Natural killer cell (primary cell): Measurements from ENCODE around the gene GAGE12G. TPM values are rescaled to one million over a fixed set of nuclear protein-coding genes. Genes with fewer than 3 reads are reported as not detected.

Source experiments
- ATAC-seq, 3 donors: fragments of 150-1000 bp in 2 of 3; fragments of 200-7000 bp in 1 of 3; cut with Tn5 transposase; 1 replicate in 1 of 3; 2 replicates in 2 of 3; pipeline ENCODE4 v1.10.0; 2021; ENCODE audit warnings: mild to moderate bottlenecking in 2 of 3, moderate library complexity in 2 of 3
- DNase-seq, 2 donors: peaks; one replicate each; pipeline versions ENCODE4 v3.0.0 to v3.0.0-alpha.2; 2013 to 2021; ENCODE audit warnings: mixed read lengths in 1 of 2
- H3K27ac ChIP-seq: one replicate; pipeline ENCODE4 v1.5.1; 2013; ENCODE audit warnings: mild to moderate bottlenecking, low read length
- H3K27me3 ChIP-seq: one replicate; pipeline ENCODE4 v1.6.1; 2013; ENCODE audit warnings: low read length; ENCODE audit not compliant: control insufficient read depth, insufficient read depth
- H3K36me3 ChIP-seq: one replicate; pipeline ENCODE4 v1.6.1; 2013; ENCODE audit warnings: low read length; ENCODE audit not compliant: control insufficient read depth, insufficient read depth
- H3K4me1 ChIP-seq: one replicate; pipeline ENCODE4 v1.6.1; 2013; ENCODE audit warnings: low read length; ENCODE audit not compliant: control insufficient read depth, insufficient read depth
- H3K4me3 ChIP-seq: one replicate; pipeline ENCODE4 v1.5.1; 2013; ENCODE audit warnings: low read length
- H3K9me3 ChIP-seq: one replicate; pipeline ENCODE4 v1.6.1; 2013; ENCODE audit warnings: low read length; ENCODE audit not compliant: control insufficient read depth, insufficient read depth
- H3K27ac Mint-ChIP-seq, 2 donors: one replicate each; pipeline ENCODE4 v1.8.0; 2022; ENCODE audit warnings: mild to moderate bottlenecking in 2 of 2, mixed read lengths in 2 of 2, moderate library complexity in 1 of 2
- H3K27me3 Mint-ChIP-seq, 2 donors: one replicate each; pipeline ENCODE4 v1.8.0; 2022; ENCODE audit warnings: low read depth in 2 of 2, mixed read lengths in 2 of 2
- H3K36me3 Mint-ChIP-seq: one replicate; pipeline ENCODE4 v1.8.0; 2022; ENCODE audit warnings: mixed read lengths
- H3K4me1 Mint-ChIP-seq, 2 donors: one replicate each; pipeline ENCODE4 v1.8.0; 2022; ENCODE audit warnings: mixed read lengths in 2 of 2
- H3K4me3 Mint-ChIP-seq: one replicate; pipeline ENCODE4 v1.8.0; 2022; ENCODE audit warnings: mild to moderate bottlenecking, moderate library complexity, mixed read lengths
- H3K9me3 Mint-ChIP-seq, 2 donors: one replicate each; pipeline ENCODE4 v1.8.0; 2022; ENCODE audit warnings: mixed read lengths in 2 of 2
- WGBS: methylation state at CpG from one replicate; pipeline ENCODE4 v1.1.7; 2013; ENCODE audit warnings: missing lambda C conversion rate; ENCODE audit not compliant: insufficient coverage; 5-methylcytosine and 5-hydroxymethylcytosine counted together
- intact Hi-C: fragments of 100-400 bp; cut with micrococcal nuclease; formaldehyde crosslinking; loops from one replicate; pipeline ENCODE4 v1.14.2; 2022
- total RNA-seq, 4 donors: library from RNA; stranded (reverse); fragments of 120-200 nt in 1 of 4; gene quantifications; one replicate each; pipeline versions ENCODE4 v1.2.3 to v1.2.4, GENCODE V29; 2013 to 2022
- TF ChIP-seq, protein P1 (sequence below): fragments of 200-600 bp; IDR thresholded peaks from one replicate; pipeline ENCODE4 v1.8.0; 2022; ENCODE audit warnings: antibody characterized with exemption

The GAGE12G gene
- total RNA-seq, 3 donors from 2014 or later (not counting 1 experiment from before 2014, with no cell fraction given): not detected

DNA sequence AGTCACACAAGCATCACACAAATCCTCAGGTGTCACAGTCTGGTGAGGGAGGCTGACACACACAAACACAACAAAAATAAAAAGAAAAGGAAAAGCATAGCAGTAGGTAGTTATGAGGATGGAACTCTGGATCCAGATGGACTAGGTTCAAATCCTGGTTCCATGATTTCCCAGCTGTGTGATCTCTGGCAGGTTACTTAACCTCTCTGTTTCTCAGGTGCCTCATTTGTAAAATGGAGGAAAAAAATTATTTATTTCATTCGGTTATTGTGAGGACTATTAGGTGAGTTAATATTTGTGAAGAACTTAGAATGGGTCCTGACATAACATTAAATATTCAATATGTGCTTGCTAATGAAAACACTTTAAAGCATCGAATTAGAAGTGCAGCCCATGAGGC, 48.4 kb downstream of the GAGE12G start:
- 100% methylated on average over 1 of the region's 2 CpGs for WGBS
- H3K36me3 Mint-ChIP-seq: no peaks in the 10 kb centered on the region
- no peak overlapping the region for H3K4me3 ChIP-seq
- H3K4me1 Mint-ChIP-seq: no peaks in the 10 kb centered on the region
- H3K9me3 ChIP-seq: no peaks in the 10 kb centered on the region
- no peak for DNase-seq
- ATAC-seq: no peak
- H3K27me3 ChIP-seq: no peaks in the 10 kb centered on the region
- H3K27ac ChIP-seq: no peak overlapping the region
- no peaks in the 10 kb centered on the region for H3K36me3 ChIP-seq
- H3K27me3 Mint-ChIP-seq: peaks cover 4% of the 10 kb centered on the region in 2 donors
- H3K4me3 Mint-ChIP-seq: no peak overlapping the region
- H3K27ac Mint-ChIP-seq: no peak overlapping the region
- intact Hi-C loops: no loop called here
- H3K4me1 ChIP-seq: no peaks in the 10 kb centered on the region
- H3K9me3 Mint-ChIP-seq: no peaks in the 10 kb centered on the region
- TF ChIP-seq, protein P1, sequence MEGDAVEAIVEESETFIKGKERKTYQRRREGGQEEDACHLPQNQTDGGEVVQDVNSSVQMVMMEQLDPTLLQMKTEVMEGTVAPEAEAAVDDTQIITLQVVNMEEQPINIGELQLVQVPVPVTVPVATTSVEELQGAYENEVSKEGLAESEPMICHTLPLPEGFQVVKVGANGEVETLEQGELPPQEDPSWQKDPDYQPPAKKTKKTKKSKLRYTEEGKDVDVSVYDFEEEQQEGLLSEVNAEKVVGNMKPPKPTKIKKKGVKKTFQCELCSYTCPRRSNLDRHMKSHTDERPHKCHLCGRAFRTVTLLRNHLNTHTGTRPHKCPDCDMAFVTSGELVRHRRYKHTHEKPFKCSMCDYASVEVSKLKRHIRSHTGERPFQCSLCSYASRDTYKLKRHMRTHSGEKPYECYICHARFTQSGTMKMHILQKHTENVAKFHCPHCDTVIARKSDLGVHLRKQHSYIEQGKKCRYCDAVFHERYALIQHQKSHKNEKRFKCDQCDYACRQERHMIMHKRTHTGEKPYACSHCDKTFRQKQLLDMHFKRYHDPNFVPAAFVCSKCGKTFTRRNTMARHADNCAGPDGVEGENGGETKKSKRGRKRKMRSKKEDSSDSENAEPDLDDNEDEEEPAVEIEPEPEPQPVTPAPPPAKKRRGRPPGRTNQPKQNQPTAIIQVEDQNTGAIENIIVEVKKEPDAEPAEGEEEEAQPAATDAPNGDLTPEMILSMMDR: no peak

Other genes with a start within 250 kb of the GAGE12G start
- not detected for gene GAGE12J, start 248.4 kb upstream of the GAGE12G start, total RNA-seq
- not detected for gene GAGE13, start 238.8 kb upstream of the GAGE12G start, total RNA-seq
- not detected for gene GAGE12C, start 38.2 kb upstream of the GAGE12G start, total RNA-seq
- gene GAGE12D, start 28.7 kb upstream of the GAGE12G start, total RNA-seq: not detected
- gene GAGE12E, start 19.1 kb upstream of the GAGE12G start, total RNA-seq: not detected
- gene GAGE12F, start 9.6 kb upstream of the GAGE12G start, total RNA-seq: not detected
- not detected for gene GAGE12H, start 9.5 kb downstream of the GAGE12G start, total RNA-seq
- not detected for gene GAGE2A, start 19.1 kb downstream of the GAGE12G start, total RNA-seq
- gene GAGE1, start 28.6 kb downstream of the GAGE12G start, total RNA-seq: not detected
- not detected for gene PAGE1, start 125.6 kb downstream of the GAGE12G start, total RNA-seq